ENCODE data around the gene CSTF3.

DNA sequence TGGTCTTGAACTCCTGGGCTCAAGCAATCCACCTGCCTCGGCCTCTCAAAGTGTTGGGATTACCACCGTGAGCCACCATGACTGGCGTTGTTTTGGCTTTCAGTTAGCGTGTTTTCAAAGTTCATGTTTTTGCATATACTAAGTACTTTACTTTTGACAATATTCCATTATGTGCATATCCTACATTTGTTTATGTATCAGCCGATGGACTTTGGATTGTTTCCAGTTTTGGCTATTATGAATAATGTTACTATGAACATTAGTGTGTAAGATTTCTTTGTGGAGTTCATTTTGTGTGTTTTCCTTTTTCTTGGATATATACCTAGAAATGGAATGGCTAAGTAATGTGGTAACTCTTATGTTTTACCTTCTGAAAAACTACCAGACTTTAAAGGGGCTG is 9.9 kb downstream of the CSTF3 start:
- TF ChIP-seq, protein P1, sequence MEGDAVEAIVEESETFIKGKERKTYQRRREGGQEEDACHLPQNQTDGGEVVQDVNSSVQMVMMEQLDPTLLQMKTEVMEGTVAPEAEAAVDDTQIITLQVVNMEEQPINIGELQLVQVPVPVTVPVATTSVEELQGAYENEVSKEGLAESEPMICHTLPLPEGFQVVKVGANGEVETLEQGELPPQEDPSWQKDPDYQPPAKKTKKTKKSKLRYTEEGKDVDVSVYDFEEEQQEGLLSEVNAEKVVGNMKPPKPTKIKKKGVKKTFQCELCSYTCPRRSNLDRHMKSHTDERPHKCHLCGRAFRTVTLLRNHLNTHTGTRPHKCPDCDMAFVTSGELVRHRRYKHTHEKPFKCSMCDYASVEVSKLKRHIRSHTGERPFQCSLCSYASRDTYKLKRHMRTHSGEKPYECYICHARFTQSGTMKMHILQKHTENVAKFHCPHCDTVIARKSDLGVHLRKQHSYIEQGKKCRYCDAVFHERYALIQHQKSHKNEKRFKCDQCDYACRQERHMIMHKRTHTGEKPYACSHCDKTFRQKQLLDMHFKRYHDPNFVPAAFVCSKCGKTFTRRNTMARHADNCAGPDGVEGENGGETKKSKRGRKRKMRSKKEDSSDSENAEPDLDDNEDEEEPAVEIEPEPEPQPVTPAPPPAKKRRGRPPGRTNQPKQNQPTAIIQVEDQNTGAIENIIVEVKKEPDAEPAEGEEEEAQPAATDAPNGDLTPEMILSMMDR (IDR thresholded peaks at IDR 0.05; ENCODE audit: borderline replicate concordance, extremely low read depth, low read length, poor library complexity, severe bottlenecking) = no peak
- no peak for TF ChIP-seq EZH2 (IDR thresholded peaks at IDR 0.05; ENCODE audit: borderline replicate concordance, low read depth, low read length, severe bottlenecking)

All from DND-41 (cell line).